ENCODE results near the gene GID4.

The GID4 gene

DNA sequence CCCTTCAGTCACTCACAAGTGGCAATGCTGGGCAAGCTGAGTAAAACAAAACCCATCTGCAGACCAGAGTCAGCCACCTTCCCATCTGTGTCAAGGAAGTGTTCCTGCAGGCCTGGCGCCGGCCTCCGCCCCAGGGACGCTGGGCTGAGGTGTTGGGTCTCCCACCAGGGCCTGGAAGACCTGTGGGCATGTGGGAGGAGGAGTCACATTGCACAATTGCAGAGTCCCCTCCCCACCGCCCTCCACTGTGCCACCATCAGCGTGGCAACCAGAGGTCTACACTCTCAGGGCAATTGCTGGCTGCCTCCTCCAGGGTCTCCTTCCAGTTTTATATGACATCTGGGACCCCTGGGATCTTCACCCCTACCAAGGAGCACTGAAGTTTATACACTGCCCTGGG lies 66.4 kb downstream of the GID4 start:
- no peaks in the 10 kb centered on the region for H3K27me3 ChIP-seq (replicated peaks in 2 of 5; ENCODE audit: control insufficient read depth in 4 of 5, insufficient read depth in 5 of 5, low read length in 4 of 5)
- ChIA-PET CTCF (no interaction called here), POLR2A (no interaction called here)
- peaks cover 0 to 59% (median 36%) of the 10 kb centered on the region in 4 experiments for H3K36me3 ChIP-seq (ENCODE audit: control insufficient read depth in 4 of 4, insufficient read depth in 4 of 4, low read length in 3 of 4)
- no peak overlapping the region for H3K27ac ChIP-seq (ENCODE audit: insufficient read depth in 1 of 2, low read depth in 1 of 2, low read length in 2 of 2, poor library complexity in 1 of 2, severe bottlenecking in 2 of 2)
- DNase-seq = no peak
- no peaks in the 10 kb centered on the region for H3K9me3 ChIP-seq (ENCODE audit: control extremely low read depth in 1 of 5, control insufficient read depth in 4 of 5, insufficient read depth in 2 of 5, low read depth in 1 of 5, low read length in 4 of 5)
- peaks cover 0 to 13% (median 12%) of the 10 kb centered on the region in 4 experiments for H3K4me1 ChIP-seq (ENCODE audit: control extremely low read depth in 1 of 4, control insufficient read depth in 4 of 4, insufficient read depth in 4 of 4, low read length in 3 of 4)
- no peak overlapping the region for H3K4me3 ChIP-seq (ENCODE audit: control insufficient read depth in 1 of 7, extremely low read depth in 1 of 7, insufficient read depth in 4 of 7, low read depth in 2 of 7, low read length in 6 of 7)
- WGBS (ENCODE audit: insufficient coverage) = 90% methylated on average over 6 of the region's 6 CpGs

DNA sequence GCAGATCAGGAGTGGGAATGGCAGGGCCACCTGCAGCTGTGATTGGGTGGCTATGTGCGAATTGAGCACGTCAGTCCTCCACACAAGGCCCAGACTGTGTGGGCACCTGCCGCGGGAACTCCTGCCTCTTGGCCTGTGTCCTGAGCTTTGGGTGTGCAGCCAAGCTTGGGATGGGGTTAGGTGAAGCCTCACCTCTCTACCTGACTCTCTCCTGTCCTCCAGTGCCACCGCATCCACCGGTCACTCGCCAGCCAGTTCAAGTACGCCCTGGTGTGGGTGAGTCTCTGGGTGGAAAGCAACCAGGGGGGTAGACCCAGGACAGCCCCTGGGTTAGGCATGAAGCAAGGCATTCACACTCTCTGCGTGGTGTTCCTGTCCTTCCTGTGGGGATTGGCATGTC lies 67.0 kb downstream of the GID4 start:
- no peaks in the 10 kb centered on the region for H3K9me3 ChIP-seq (ENCODE audit: control extremely low read depth in 1 of 5, control insufficient read depth in 4 of 5, insufficient read depth in 2 of 5, low read depth in 1 of 5, low read length in 4 of 5)
- POLR2A ChIA-PET = no interaction called here
- H3K4me1 ChIP-seq (ENCODE audit: control extremely low read depth in 1 of 4, control insufficient read depth in 4 of 4, insufficient read depth in 4 of 4, low read length in 3 of 4) = peaks cover 0 to 13% (median 12%) of the 10 kb centered on the region in 4 experiments
- no peak overlapping the region for H3K4me3 ChIP-seq (ENCODE audit: control insufficient read depth in 1 of 7, extremely low read depth in 1 of 7, insufficient read depth in 4 of 7, low read depth in 2 of 7, low read length in 6 of 7)
- no peak overlapping the region for H3K27ac ChIP-seq (ENCODE audit: insufficient read depth in 1 of 2, low read depth in 1 of 2, low read length in 2 of 2, poor library complexity in 1 of 2, severe bottlenecking in 2 of 2)
- no peaks in the 10 kb centered on the region for H3K27me3 ChIP-seq (replicated peaks in 2 of 5; ENCODE audit: control insufficient read depth in 4 of 5, insufficient read depth in 5 of 5, low read length in 4 of 5)
- CTCF ChIA-PET = no interaction called here
- H3K36me3 ChIP-seq (ENCODE audit: control insufficient read depth in 4 of 4, insufficient read depth in 4 of 4, low read length in 3 of 4) = peaks cover 0 to 52% (median 32%) of the 10 kb centered on the region in 4 experiments
- no peak for DNase-seq
- WGBS (ENCODE audit: insufficient coverage) = 98% methylated on average over 6 of the region's 9 CpGs

DNA sequence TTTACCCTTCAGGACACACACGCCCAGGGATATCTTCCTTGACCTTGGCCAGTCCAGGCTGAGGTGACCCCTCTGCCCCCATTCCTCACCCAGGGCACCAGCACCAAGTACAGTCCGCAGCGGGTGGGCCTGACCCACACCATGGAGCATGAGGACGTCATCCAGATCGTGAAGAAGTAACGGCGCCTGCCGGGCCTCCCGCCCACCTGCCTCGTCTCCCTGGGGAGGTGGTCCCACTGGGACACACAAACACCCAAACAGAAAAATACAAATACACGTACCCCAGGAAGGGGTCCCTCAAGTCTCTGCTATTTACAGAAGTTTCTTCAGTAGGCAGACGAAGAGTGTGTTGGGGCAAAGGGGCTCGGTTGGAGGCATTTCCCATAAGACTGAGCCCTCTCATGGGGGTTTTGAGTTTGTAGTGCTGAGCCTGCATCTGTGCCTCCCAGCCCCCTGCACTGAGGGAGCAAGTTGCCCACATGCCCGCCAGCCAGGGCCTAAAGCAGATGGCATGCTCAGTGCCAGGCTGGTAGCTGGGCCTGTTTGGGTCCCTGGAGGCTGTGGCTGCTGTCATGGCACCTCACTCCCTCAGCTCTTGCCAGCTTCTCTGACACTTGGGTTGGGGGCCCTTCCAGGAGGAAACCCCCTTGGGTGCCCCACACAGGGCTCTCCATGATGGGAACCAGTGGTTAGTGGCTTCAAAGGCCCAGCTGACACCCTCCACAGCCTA lies 68.0 kb downstream of the GID4 start:
- Histone ChIP-seq H3K4me1 (ENCODE audit: control extremely low read depth in 1 of 4, control insufficient read depth in 4 of 4, insufficient read depth in 4 of 4, low read length in 3 of 4) (peaks cover 0 to 13% (median 12%) of the 10 kb centered on the region in 4 experiments), H3K27me3 (replicated peaks in 2 of 5; ENCODE audit: control insufficient read depth in 4 of 5, insufficient read depth in 5 of 5, low read length in 4 of 5) (no peaks in the 10 kb centered on the region), H3K27ac (ENCODE audit: insufficient read depth in 1 of 2, low read depth in 1 of 2, low read length in 2 of 2, poor library complexity in 1 of 2, severe bottlenecking in 2 of 2) (no peak overlapping the region), H3K36me3 (ENCODE audit: control insufficient read depth in 4 of 4, insufficient read depth in 4 of 4, low read length in 3 of 4) (peaks cover 0 to 43% (median 24%) of the 10 kb centered on the region in 4 experiments), H3K4me3 (ENCODE audit: control insufficient read depth in 1 of 7, extremely low read depth in 1 of 7, insufficient read depth in 4 of 7, low read depth in 2 of 7, low read length in 6 of 7) (no peak overlapping the region), H3K9me3 (ENCODE audit: control extremely low read depth in 1 of 5, control insufficient read depth in 4 of 5, insufficient read depth in 2 of 5, low read depth in 1 of 5, low read length in 4 of 5) (no peaks in the 10 kb centered on the region)
- ChIA-PET CTCF (interaction anchor here (0.6 to 0.8 kb wide), 2 partner anchors 75 to 178 kb away, joined by 3 read pairs; no protein-coding TSS in a partner anchor), POLR2A (no interaction called here)
- 96% methylated on average over 10 of the region's 14 CpGs for WGBS (ENCODE audit: insufficient coverage)
- DNase-seq = no peak

DNA sequence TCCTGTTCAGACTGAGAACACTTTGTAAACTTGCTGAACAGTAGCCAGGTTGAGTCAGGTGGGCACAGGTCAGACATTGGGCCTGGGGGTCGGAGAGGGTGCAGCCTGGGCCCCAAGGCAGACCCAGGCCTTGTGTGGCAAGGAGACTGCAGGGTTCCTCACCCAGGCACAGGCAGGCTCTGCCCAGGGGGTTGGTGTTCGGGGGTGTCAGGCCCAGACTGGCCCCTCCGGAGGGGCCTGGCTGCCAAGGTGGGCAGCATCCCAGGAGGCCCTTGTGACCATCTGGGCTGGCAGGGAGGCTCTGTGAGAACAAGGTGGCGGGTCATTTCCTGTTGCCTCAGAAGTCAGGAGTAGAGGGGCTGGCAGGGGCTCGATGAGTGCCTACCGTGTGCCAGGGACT lies 68.8 kb downstream of the GID4 start:
- Histone ChIP-seq H3K9me3 (ENCODE audit: control extremely low read depth in 1 of 5, control insufficient read depth in 4 of 5, insufficient read depth in 2 of 5, low read depth in 1 of 5, low read length in 4 of 5) (no peaks in the 10 kb centered on the region), H3K27me3 (replicated peaks in 2 of 5; ENCODE audit: control insufficient read depth in 4 of 5, insufficient read depth in 5 of 5, low read length in 4 of 5) (no peaks in the 10 kb centered on the region), H3K36me3 (ENCODE audit: control insufficient read depth in 4 of 4, insufficient read depth in 4 of 4, low read length in 3 of 4) (peaks cover 0 to 43% (median 24%) of the 10 kb centered on the region in 4 experiments), H3K4me3 (ENCODE audit: control insufficient read depth in 1 of 7, extremely low read depth in 1 of 7, insufficient read depth in 4 of 7, low read depth in 2 of 7, low read length in 6 of 7) (no peak overlapping the region), H3K27ac (ENCODE audit: insufficient read depth in 1 of 2, low read depth in 1 of 2, low read length in 2 of 2, poor library complexity in 1 of 2, severe bottlenecking in 2 of 2) (no peak overlapping the region), H3K4me1 (ENCODE audit: control extremely low read depth in 1 of 4, control insufficient read depth in 4 of 4, insufficient read depth in 4 of 4, low read length in 3 of 4) (peaks cover 0 to 7% (median 6%) of the 10 kb centered on the region in 4 experiments)
- POLR2A ChIA-PET = no interaction called here
- DNase-seq = no peak
- 74% methylated on average over 3 of the region's 6 CpGs for WGBS (ENCODE audit: insufficient coverage)
- CTCF ChIA-PET = no interaction called here

DNA sequence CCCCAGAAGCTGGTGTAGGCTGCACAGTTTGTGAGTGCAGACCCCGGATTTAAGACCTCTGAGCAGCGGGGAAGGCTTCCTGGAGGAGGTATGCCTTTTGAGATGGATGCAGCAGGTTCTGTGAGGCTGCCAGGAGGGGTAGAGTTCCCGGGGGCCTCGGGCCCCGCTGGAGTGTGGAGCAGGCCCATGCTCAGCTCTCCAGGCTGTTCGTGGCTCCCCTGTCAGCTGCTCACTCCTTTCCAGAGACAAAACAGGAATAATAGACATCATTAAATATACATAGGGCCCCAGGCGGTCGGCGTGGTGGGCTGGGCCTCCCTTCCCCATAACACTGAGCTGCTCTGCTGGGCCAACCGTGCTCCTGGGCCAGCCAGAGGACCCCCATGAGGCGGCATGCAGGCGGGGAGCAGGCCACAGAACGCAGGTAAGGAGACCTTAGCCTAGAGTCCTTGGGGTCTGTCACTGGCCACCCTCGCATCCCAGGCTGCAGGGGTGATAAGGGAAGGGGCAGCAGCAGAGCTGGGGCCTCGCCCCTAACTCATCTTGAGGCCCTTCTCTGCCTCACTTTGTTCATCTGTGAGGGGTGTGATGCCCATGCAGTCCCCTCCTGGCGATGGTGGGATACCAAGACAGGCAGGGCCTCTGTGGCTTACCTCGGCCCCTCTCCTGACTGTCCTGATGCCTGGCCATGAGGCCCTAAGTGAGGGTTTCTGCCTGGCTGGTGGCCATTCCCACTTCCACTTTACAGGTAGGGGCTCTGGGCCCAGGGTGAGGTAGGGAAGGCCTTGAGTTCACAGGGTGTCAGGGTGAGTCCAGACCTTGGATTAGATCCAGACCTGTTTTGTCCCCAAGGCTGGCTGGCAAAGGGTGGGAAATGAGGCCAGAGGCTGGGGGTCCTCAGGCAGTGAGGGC lies 69.4 kb downstream of the GID4 start, which contains the start of gene MYO15A:
MYO15A (plus strand) TSS at position 356 of the 912 bp plus-strand sequence. CDS start 10,045 bp downstream, outside the sequence.
- peaks cover 0 to 41% (median 24%) of the 10 kb centered on the region in 4 experiments for H3K36me3 ChIP-seq (ENCODE audit: control insufficient read depth in 4 of 4, insufficient read depth in 4 of 4, low read length in 3 of 4)
- H3K4me1 ChIP-seq (ENCODE audit: control extremely low read depth in 1 of 4, control insufficient read depth in 4 of 4, insufficient read depth in 4 of 4, low read length in 3 of 4) = peaks cover 0 to under 1% (median 0%) of the 10 kb centered on the region in 4 experiments
- WGBS (ENCODE audit: insufficient coverage) = 95% methylated on average over 13 of the region's 17 CpGs
- ChIA-PET POLR2A (no interaction called here), CTCF (no interaction called here)
- DNase-seq = no peak
- no peaks in the 10 kb centered on the region for H3K9me3 ChIP-seq (ENCODE audit: control extremely low read depth in 1 of 5, control insufficient read depth in 4 of 5, insufficient read depth in 2 of 5, low read depth in 1 of 5, low read length in 4 of 5)
- H3K27ac ChIP-seq (ENCODE audit: insufficient read depth in 1 of 2, low read depth in 1 of 2, low read length in 2 of 2, poor library complexity in 1 of 2, severe bottlenecking in 2 of 2) = no peak within 1 kb of the TSS
- no peak within 1 kb of the TSS for H3K4me3 ChIP-seq (ENCODE audit: control insufficient read depth in 1 of 7, extremely low read depth in 1 of 7, insufficient read depth in 4 of 7, low read depth in 2 of 7, low read length in 6 of 7)
- no peaks in the 10 kb centered on the region for H3K27me3 ChIP-seq (replicated peaks in 2 of 5; ENCODE audit: control insufficient read depth in 4 of 5, insufficient read depth in 5 of 5, low read length in 4 of 5)

DNA sequence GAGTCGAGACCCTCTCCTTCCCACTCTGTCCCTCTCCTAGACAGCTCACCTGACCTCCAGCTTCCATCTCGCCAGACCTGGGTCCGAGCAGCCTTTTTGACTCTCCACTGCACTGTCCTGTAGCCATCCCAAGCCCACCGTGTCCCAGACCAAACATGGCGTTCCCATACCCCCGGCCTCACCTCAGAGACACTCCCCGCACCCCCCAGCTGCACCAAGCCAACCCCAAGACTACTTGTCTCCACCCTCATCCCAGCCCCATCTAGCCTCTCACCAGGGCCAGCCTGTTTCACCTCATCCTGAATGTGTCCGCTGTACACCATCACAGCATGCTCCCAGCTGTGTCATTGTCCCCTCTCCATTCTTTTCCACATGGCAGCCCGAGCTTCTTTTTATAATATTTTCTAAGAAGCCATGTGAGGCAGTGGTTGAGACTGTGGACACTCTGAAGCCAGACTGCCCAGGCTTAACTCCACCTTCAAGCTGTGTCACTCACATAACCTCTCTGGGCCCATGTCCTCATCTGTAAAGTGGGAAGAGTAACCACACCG lies 70.8 kb downstream of the GID4 start:
- POLR2A ChIA-PET = interaction anchor here (0.6 to 0.8 kb wide), 2 partner anchors 9 to 39 kb away, joined by 3 to 4 read pairs; no protein-coding TSS in a partner anchor
- WGBS (ENCODE audit: insufficient coverage) = 98% methylated on average over 5 of the region's 10 CpGs
- Histone ChIP-seq H3K36me3 (ENCODE audit: control insufficient read depth in 4 of 4, insufficient read depth in 4 of 4, low read length in 3 of 4) (peaks cover 0 to 28% (median 14%) of the 10 kb centered on the region in 4 experiments), H3K9me3 (ENCODE audit: control extremely low read depth in 1 of 5, control insufficient read depth in 4 of 5, insufficient read depth in 2 of 5, low read depth in 1 of 5, low read length in 4 of 5) (no peaks in the 10 kb centered on the region), H3K27ac (ENCODE audit: insufficient read depth in 1 of 2, low read depth in 1 of 2, low read length in 2 of 2, poor library complexity in 1 of 2, severe bottlenecking in 2 of 2) (no peak overlapping the region), H3K4me3 (ENCODE audit: control insufficient read depth in 1 of 7, extremely low read depth in 1 of 7, insufficient read depth in 4 of 7, low read depth in 2 of 7, low read length in 6 of 7) (no peak overlapping the region), H3K4me1 (ENCODE audit: control extremely low read depth in 1 of 4, control insufficient read depth in 4 of 4, insufficient read depth in 4 of 4, low read length in 3 of 4) (no peaks in the 10 kb centered on the region), H3K27me3 (replicated peaks in 2 of 5; ENCODE audit: control insufficient read depth in 4 of 5, insufficient read depth in 5 of 5, low read length in 4 of 5) (no peaks in the 10 kb centered on the region)
- CTCF ChIA-PET = interaction anchor here (1.0 to 1.9 kb wide), 2 partner anchors 21 to 43 kb away, joined by 3 to 6 read pairs; no protein-coding TSS in a partner anchor
- no peak for DNase-seq
